Kidney tubule cell (primary cell): Measurements from ENCODE around the gene KRT3.
"Not testable (repeated sequence)": the region's sequence is repeated elsewhere in the genome, so short reads cannot be mapped to it uniquely, and the experiment has no call there.

Experiments
- DNase-seq: peaks from one replicate; pipeline ENCODE4 v3.0.0-alpha.2; 2018; ENCODE audit warnings: low spot score

KRT3 gene

DNA sequence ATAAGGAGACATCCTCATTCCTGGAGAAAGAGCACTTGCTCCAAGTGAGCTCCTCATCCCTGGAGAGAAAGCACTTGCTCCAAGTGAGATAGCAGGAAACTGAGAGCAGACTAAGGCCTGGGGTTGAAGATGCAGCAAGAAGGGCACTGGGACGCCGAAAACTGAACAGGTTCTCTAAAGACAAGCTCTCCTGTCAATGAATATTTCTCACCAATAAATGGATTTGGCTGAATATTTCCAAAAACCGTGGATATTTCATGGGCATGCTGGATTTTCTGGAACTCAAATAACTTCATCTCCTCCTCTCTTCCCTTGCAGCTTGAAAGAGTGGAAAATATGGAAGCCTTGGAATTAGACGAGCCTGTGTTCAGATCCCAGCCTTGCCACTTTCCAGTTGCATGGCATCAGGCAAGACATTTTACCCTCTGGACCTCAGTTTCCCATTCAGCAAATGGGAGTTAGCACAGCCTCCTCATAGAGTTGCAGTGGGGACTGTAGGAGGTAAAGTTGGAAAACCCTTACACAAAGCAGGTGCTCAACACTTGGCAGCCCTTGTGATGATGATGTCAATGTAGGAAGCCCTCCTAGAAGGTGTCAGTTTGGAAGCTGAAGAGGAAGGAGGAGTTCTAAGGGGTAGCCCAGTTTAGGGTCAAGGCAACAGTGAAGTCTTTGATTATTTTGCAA, 14.4 kb downstream of the KRT3 start:
- DNase-seq: no peak

DNA sequence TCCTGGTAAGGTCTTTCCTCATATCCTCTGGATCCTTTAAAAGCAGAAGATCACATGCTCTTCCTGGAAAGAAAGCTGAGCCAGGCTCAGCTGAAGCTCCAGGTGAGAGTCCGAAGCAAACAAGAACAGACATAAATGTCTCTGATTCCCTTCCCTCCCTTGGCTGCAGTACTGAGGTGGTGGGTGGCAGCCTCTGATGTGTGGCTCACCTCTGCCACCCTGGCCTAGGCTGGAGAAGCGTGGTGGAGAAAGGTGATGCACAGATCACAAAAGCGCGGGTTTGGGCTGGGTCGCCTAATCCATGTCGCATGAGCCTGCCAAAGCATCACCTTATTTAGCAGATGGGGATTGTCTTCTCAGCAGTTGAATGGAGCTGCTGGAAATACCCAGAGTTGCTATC, 16.0 kb downstream of the KRT3 start:
- no peak for DNase-seq

GRCh38 chr12:52778833-52779232, 17.1 kb downstream of the KRT3 start:
- no peak for DNase-seq

DNA sequence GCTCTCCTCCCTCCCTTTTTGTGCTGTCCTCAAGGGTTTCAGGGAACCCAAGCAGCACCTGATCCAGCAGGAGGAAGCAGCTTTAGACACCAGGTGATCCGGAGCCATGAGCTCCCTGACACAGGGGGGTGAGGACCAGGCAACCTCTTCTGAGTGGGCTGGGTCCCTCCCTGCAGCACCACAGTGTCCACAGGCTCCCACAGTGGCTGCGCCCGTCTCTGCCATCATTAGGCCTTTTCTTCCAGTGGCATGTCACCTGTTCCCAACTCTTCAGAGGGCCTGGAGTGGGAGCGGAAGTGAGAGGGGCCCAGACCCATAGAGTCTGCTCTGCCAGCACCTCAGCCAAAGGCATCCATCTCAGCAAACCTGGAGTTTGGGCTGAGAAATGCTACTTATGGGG, 18.4 kb downstream of the KRT3 start:
- DNase-seq: no peak

DNA sequence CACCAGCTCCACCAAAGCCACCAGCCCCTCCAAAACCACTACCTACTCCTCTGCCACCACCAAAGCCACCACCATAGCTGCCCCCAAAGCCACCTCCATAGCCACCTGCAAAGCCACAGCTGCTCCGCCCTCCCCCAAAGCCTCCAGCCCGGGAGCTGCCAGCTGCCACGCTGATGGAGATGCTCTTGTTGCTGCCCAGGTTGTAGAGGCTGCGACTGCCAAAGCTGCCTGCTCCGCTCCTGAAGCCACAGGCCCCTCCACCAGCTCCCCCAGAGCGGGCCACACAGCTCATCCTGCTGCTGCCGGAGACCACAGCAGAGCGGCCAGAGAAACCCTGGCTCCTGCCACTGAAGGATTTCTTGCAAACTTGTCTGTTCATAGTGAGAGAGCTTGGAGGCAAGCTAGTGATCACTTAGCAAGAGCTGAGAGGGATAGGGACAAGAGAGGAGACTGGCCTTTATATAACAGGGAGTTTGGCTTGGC, 19.0 kb downstream of the KRT3 start, which contains the start of gene KRT76:
Gene KRT76 (minus strand): TSS at position 433 of the 483 bp plus-strand sequence. CDS start 54 bp downstream, at position 379.
- DNase-seq: no peak

- DNase-seq: no peak
Observed at GRCh38 chr12:52776435-52776834, 19.5 kb downstream of the KRT3 start.

- peak; percentile 81 for DNase-seq
Observed at GRCh38 chr12:52774629-52775250, 21.2 kb downstream of the KRT3 start.

- no peak for DNase-seq
Observed at GRCh38 chr12:52772772-52773171, 23.1 kb downstream of the KRT3 start.

- DNase-seq: no peak
Observed at GRCh38 chr12:52772188-52772587, 23.7 kb downstream of the KRT3 start.

GRCh38 chr12:52771505-52771904, 24.4 kb downstream of the KRT3 start:
- DNase-seq: no peak

- no peak for DNase-seq
Observed at GRCh38 chr12:52771088-52771487, 24.8 kb downstream of the KRT3 start.

- DNase-seq: no peak
Observed at GRCh38 chr12:52769946-52770345, 26.0 kb downstream of the KRT3 start.

DNA sequence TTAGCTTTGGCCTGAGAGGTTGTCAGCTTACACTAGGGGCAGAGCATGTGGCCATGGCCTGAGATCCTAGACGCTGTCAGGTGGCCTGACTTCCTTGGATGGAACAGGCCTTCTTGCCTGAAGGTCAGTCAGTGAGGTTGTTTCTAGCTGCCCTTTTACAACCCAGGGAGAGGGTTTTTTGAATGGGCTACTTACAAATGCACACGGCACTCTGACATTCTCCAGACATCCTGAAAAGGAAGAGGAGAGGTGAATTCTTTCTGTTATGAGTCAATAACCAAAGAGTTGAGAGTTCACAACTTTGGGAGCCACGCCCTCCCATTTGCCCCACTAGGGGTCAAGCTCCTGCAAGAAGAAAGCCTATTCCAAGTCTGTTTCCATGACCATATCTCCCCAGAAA, 26.6 kb downstream of the KRT3 start:
- no peak for DNase-seq

DNA sequence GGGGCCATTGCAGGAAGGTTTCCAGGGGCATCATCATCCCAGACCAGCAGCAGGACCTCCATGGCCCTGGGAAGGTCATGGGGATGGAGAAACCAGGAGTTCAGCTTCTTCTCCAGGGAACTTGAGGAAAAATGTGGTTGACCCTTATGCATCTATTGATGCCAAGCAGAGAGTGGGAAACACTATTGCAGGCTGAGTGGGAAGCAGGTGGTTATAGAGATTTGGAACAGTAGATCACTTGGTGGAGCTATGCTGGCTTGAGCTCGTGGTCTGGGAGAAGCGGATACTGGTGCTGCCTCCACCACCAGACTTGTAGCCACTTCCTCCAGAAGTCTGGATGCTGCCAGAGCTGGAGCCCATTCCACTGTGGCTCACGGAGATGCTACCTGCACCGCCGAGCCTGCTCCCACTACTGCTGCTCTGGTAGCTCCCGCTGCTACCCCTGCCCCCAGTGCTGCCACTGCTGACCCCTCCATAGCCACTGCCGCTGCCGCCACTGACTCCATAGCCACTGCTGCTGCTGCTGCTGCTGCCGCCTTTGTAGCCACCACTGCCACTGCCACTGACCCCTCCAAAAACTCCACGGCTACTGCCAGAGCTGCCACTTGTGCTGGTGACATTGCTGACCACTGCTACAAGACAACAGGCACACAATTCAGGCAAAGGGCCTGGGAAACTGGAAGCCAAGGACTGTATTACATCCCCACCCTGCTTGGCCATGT, 27.3 kb downstream of the KRT3 start:
- DNase-seq: no peak

DNA sequence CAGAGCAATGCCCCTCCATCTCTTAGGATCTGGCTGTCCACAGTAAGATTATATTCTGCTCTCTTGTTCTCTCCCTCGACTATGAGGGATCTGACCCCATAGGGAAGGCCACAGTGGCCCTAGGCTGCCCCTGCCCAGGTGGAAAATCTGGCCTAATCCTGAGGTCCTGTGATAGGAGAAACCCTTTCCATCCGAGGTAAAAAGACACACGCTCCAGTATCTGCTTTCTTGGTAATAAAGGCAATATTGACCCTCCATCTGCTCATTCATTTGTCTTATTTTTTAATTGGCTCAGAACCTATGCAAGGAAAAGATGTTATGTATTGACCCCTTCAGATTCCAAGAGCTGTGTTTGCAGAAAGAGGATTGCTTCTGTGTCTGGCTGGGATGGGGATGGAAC, 28.5 kb downstream of the KRT3 start:
- DNase-seq: no peak

DNA sequence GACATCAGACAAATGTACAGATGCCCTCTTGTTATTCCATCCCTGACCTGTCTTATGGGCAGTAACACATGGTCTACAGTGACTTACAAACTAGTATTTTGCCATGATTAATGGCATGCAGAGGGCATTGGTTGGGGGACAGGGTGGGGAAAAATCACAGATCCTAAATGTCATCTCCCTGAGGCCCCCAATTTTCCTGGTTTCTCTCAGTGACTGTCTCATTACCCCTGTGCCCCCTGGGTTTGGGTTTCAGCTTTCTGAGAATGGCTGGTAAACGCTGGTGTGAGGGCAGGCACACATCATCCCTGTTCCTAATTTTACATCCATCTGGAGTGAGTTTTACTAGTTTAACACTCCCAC, 28.9 kb downstream of the KRT3 start:
- DNase-seq: no peak

DNA sequence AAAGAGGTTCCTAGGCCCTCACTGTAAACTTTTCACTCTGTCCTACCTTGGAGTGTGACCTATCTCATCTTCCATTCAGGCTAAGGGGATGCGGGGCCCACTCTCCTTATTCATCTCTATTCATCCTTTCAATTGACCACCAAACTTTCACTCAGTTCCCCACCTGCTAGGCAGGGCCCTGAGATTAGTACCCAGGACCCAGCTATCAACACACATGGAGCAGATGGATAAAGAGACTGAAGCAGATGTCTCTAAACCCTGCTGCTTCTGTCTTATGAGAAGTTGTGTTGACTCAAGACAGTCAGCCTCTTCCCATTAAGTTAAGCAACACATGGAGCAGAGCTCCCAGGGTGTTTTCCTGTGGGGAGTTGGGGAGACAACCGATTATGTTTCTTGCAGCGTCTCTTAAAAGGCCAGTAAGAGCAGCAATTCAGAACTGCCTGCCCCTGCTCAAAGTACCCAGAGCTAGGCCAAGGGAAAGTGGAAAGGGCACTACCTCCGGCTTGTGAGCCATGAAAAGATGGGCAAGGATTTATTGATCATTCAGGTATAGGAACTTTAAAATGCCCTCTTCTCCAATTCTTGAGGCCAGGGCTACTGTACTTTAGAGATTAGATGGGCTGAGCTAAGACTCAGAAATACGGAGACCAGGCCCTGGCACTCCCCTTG, 29.4 kb downstream of the KRT3 start:
- DNase-seq: no peak

DNA sequence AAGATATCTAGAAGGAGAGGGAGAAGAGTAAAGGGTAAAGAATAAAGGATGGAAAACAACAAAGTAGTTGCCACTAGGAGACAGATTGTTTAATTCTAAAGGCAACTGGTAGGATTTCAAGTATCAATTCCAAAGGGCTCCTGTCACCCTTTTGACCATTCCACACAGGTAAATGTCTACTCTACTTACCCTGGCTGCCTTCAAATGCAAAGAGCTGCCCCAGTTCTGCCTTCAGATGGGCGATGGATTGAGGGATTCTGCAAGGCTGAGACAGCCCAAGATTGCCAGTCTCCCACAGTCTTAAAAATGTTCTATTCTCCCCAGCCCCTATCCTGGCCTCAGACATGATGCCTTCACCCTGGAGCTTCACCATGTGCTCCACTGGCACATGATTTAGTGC, 30.2 kb downstream of the KRT3 start:
- DNase-seq: no peak

- no peak for DNase-seq
Observed at GRCh38 chr12:52763991-52764390, 31.9 kb downstream of the KRT3 start.

DNA sequence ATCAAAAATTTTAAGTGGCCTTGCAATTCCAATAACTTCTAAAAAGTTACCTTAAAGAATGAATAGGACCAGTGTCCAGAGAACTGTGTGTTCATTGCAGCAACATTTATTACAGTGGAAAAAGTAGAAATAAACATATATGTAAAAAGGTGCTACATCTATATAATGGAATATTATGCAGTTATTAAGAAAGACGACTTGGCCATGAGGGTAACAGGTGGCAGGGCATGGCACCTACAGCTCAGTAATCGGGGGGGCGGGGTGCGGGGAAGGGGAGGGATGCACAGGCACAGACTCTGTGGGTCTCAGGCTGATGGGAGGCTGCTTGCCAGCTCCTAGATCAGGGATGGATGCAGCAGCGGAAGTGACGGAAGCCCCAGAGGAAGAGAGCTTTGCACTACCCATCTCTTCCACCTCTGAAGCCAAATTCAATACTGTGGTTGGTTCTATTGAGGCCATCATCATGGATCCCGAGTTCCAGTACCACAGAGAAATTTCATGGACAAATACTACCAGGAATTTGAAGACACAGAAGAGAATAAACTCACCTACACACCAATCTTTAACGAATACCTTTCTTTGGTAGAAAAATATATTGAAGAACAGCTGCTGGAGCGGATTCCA, 32.8 kb downstream of the KRT3 start:
- DNase-seq: no peak

DNA sequence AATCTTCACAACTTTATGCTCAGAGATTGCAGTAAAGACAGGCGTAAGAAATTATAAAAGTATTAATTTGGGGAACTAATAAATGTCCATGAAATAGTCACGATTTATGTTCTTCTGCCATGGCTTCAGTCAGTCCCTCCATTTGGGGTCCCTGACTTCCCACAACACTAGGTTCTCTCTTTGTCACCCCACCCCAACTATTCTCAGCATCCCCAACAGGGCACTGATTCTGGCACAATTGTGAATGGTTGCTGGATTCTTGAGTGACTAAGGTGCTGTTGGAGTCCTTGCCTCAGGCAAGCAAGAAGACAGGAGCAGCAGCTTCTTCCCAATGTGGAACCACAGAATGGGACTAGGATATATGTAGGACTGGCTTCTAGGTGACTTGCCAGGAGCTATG, 34.1 kb downstream of the KRT3 start:
- no peak for DNase-seq

- not testable (repeated sequence) for DNase-seq
Observed at GRCh38 chr12:52761218-52761617, 34.7 kb downstream of the KRT3 start.
